GM23338 (cell line): Measurements from ENCODE around the gene COL4A5. TPM values are rescaled to one million over a fixed set of nuclear protein-coding genes. Genes with fewer than 3 reads are reported as not detected.

ENCODE experiments used
- ATAC-seq: fragments of 200-7000 bp; cut with Tn5 transposase; 3 replicates; pipeline ENCODE4 v1.9.1; 2020
- DNase-seq: peaks from one replicate; pipeline ENCODE4 v3.0.0-alpha.2; 2015; ENCODE audit warnings: low spot score
- H2AFZ ChIP-seq: fragments of 200-600 bp; sonication (generic); 2 replicates; pipeline ENCODE4 v1.8.0; 2016; ENCODE audit warnings: antibody characterized with exemption, mild to moderate bottlenecking, moderate library complexity
- H3F3A ChIP-seq: fragments of 200-600 bp; sonication (generic); replicated peaks from 2 replicates; pipeline ENCODE4 v1.8.0; 2017; ENCODE audit warnings: antibody characterized with exemption, mixed run types, low read depth
- H3K27ac ChIP-seq: fragments of 200-600 bp; sonication (generic); 2 replicates; pipeline ENCODE4 v1.6.1; 2016; ENCODE audit warnings: low read depth
- H3K27me3 ChIP-seq: fragments of 200-600 bp; sonication (generic); 2 replicates; pipeline ENCODE4 v1.8.0; 2016; ENCODE audit warnings: mild to moderate bottlenecking, mixed run types, moderate library complexity; ENCODE audit not compliant: insufficient read depth
- H3K36me3 ChIP-seq: fragments of 200-600 bp; sonication (generic); 2 replicates; pipeline ENCODE4 v1.8.0; 2016; ENCODE audit warnings: mild to moderate bottlenecking; ENCODE audit not compliant: insufficient read depth
- H3K4me1 ChIP-seq: fragments of 200-600 bp; sonication (generic); 2 replicates; pipeline ENCODE4 v1.8.0; 2016; ENCODE audit warnings: mild to moderate bottlenecking, moderate library complexity; ENCODE audit not compliant: insufficient read depth
- H3K4me2 ChIP-seq: fragments of 200-600 bp; sonication (generic); 2 replicates; pipeline ENCODE4 v1.7.1; 2017; ENCODE audit warnings: mixed run types
- H3K4me3 ChIP-seq: fragments of 200-600 bp; sonication (generic); 2 replicates; pipeline ENCODE4 v1.6.1; 2016; ENCODE audit warnings: mixed run types
- H3K79me2 ChIP-seq: fragments of 200-600 bp; sonication (generic); replicated peaks from 2 replicates; pipeline ENCODE4 v1.8.0; 2017; ENCODE audit warnings: mild to moderate bottlenecking; ENCODE audit not compliant: insufficient read depth
- H3K9me2 ChIP-seq: fragments of 200-600 bp; sonication (generic); 2 replicates; pipeline ENCODE4 v1.8.0; 2017; ENCODE audit not compliant: insufficient read depth
- H4K20me1 ChIP-seq: fragments of 200-600 bp; sonication (generic); replicated peaks from 2 replicates; pipeline ENCODE4 v1.8.0; 2017; ENCODE audit warnings: mild to moderate bottlenecking; ENCODE audit not compliant: insufficient read depth
- H3K27ac Mint-ChIP-seq: 2 replicates; pipeline ENCODE4 v1.8.0; 2020; ENCODE audit warnings: inconsistent platforms, mild to moderate bottlenecking, moderate library complexity, mixed read lengths
- H3K27me3 Mint-ChIP-seq: 3 replicates; pipeline ENCODE4 v1.8.0; 2022; ENCODE audit warnings: low read depth, mild to moderate bottlenecking, moderate library complexity, mixed read lengths, inconsistent platforms; ENCODE audit not compliant: insufficient read depth, poor library complexity
- H3K36me3 Mint-ChIP-seq: 3 replicates; pipeline ENCODE4 v1.8.0; 2021; ENCODE audit warnings: low read depth, mild to moderate bottlenecking, inconsistent platforms, moderate library complexity, mixed read lengths
- H3K4me1 Mint-ChIP-seq: 3 replicates; pipeline ENCODE4 v1.8.0; 2020; ENCODE audit warnings: mild to moderate bottlenecking, inconsistent platforms, mixed read lengths
- H3K4me3 Mint-ChIP-seq: 3 replicates; pipeline ENCODE4 v1.8.0; 2021; ENCODE audit warnings: moderate library complexity, mild to moderate bottlenecking, inconsistent platforms, mixed read lengths
- H3K9me3 Mint-ChIP-seq: 3 replicates; pipeline ENCODE4 v1.8.0; 2020; ENCODE audit warnings: moderate library complexity, mild to moderate bottlenecking, inconsistent platforms, mixed read lengths
- CREB1 ChIP-seq: fragments of 250-450 bp; sonication (Bioruptor Pico); IDR thresholded peaks from 2 replicates; pipeline ENCODE4 v1.5.0; 2020; ENCODE audit warnings: low read depth, mild to moderate bottlenecking, moderate library complexity
- CTCF ChIP-seq, 2 experiments: fragments of 200-600 bp in 1 of 2; sonication (generic) in 1 of 2; conservative IDR thresholded peaks; 2 replicates each; pipeline versions ENCODE4 v1.5.1 to v1.6.1; 2016 to 2017; ENCODE audit warnings: antibody characterized with exemption in 2 of 2, low read depth in 2 of 2, mild to moderate bottlenecking in 2 of 2, moderate library complexity in 1 of 2
- ETS1 ChIP-seq: IDR thresholded peaks from 2 replicates; pipeline ENCODE4 v1.6.1; 2016; ENCODE audit warnings: antibody characterized with exemption
- EZH2 ChIP-seq: fragments of 200-600 bp; sonication (generic); IDR thresholded peaks from one replicate; pipeline ENCODE4 v1.8.0; 2017; ENCODE audit warnings: antibody characterized with exemption, mild to moderate bottlenecking, low read depth; ENCODE audit not compliant: unreplicated experiment
- JUNB ChIP-seq: IDR thresholded peaks from one replicate; pipeline ENCODE4 v1.6.1; 2016; ENCODE audit warnings: antibody characterized with exemption; ENCODE audit not compliant: unreplicated experiment
- NANOG ChIP-seq: IDR thresholded peaks from 2 replicates; pipeline ENCODE4 v1.6.1; 2016; ENCODE audit warnings: antibody characterized with exemption, borderline replicate concordance
- POLR2AphosphoS5 ChIP-seq: IDR thresholded peaks from 2 replicates; pipeline ENCODE4 v1.6.1; 2016; ENCODE audit warnings: antibody characterized with exemption, low read depth
- REST ChIP-seq: IDR thresholded peaks from one replicate; pipeline ENCODE4 v1.6.1; 2018; ENCODE audit warnings: antibody characterized with exemption; ENCODE audit not compliant: unreplicated experiment
- STAT1 ChIP-seq: IDR thresholded peaks from one replicate; pipeline ENCODE4 v1.6.1; 2016; ENCODE audit warnings: antibody characterized with exemption; ENCODE audit not compliant: unreplicated experiment
- ZNF114 ChIP-seq: fragments of 250-450 bp; sonication (Bioruptor Pico); IDR thresholded peaks from 2 replicates; pipeline ENCODE4 v1.5.0; 2020; ENCODE audit warnings: mild to moderate bottlenecking, moderate library complexity
- ZNF331 ChIP-seq: fragments of 250-450 bp; sonication (Bioruptor Pico); IDR thresholded peaks from 2 replicates; pipeline ENCODE4 v1.5.0; 2020; ENCODE audit warnings: low read depth, mild to moderate bottlenecking, moderate library complexity
- polyA plus RNA-seq: library from polyadenylated mRNA; unstranded; fragments of >200 nt; fragmentation: Nextera tagmentation; extraction: Ambion mirVana; gene quantifications from 2 replicates; pipeline ENCODE4 v1.2.1, GENCODE V29; 2016
- total RNA-seq: library from RNA; depleted of rRNA; stranded (reverse); fragments of >200 nt; shearing (Covaris generic); gene quantifications from 2 replicates; pipeline ENCODE4 v1.2.3, GENCODE V29; 2014

COL4A5 gene
- total and polyA plus RNA-seq, 2 experiments from 2014 or later = 15.5 to 48.1 TPM

GRCh38 chrX:108610141-108610540, 170.5 kb downstream of the COL4A5 start (continued):
- TF ChIP-seq CTCF (conservative IDR thresholded peaks at IDR 0.05; ENCODE audit: low read depth in 2 of 2) = no peak
- TF ChIP-seq JUNB = no peak
- no peak for TF ChIP-seq CREB1 (CRISPR knock-in tag)

- Histone ChIP-seq H3K36me3 (no peaks in the 10 kb centered on the region), H4K20me1 (no peaks in the 10 kb centered on the region), H2AFZ (no peak overlapping the region), H3K27ac (no peak overlapping the region), H3K27me3 (no peaks in the 10 kb centered on the region), H3K9me2 (no peaks in the 10 kb centered on the region), H3K4me1 (no peaks in the 10 kb centered on the region), H3K79me2 (no peaks in the 10 kb centered on the region), H3K4me2 (no peak overlapping the region), H3F3A (no peaks in the 10 kb centered on the region), H3K4me3 (no peak overlapping the region)
- H3K4me1 Mint-ChIP-seq = no peaks in the 10 kb centered on the region
- H3K9me3 Mint-ChIP-seq = no peaks in the 10 kb centered on the region
- DNase-seq = no peak
- H3K27ac Mint-ChIP-seq = no peak overlapping the region
- H3K36me3 Mint-ChIP-seq = no peaks in the 10 kb centered on the region
- no peak overlapping the region for H3K4me3 Mint-ChIP-seq
- no peak for ATAC-seq
- H3K27me3 Mint-ChIP-seq = no peaks in the 10 kb centered on the region
- TF ChIP-seq CREB1 (CRISPR knock-in tag) (no peak), ZNF114 (CRISPR knock-in tag) (no peak), NANOG (no peak), JUNB (no peak), EZH2 (no peak), ZNF331 (no peak), ETS1 (no peak), STAT1 (no peak), REST (no peak), CTCF (conservative IDR thresholded peaks at IDR 0.05; ENCODE audit: low read depth in 2 of 2) (no peak), POLR2AphosphoS5 (no peak)
Observed at GRCh38 chrX:108614616-108615015, 175.0 kb downstream of the COL4A5 start.
